NCI-H748 (cell line): Measurements from ENCODE around the gene HBG2.
"Not testable (repeated sequence)": the region's sequence is repeated elsewhere in the genome, so short reads cannot be mapped to it uniquely, and the experiment has no call there.

Experiments
- DNase-seq: peaks from one replicate; lab custom pipeline; 2025; ENCODE audit not compliant: unreplicated experiment; lab: John Stamatoyannopoulos, UW

The HBG2 gene

DNA sequence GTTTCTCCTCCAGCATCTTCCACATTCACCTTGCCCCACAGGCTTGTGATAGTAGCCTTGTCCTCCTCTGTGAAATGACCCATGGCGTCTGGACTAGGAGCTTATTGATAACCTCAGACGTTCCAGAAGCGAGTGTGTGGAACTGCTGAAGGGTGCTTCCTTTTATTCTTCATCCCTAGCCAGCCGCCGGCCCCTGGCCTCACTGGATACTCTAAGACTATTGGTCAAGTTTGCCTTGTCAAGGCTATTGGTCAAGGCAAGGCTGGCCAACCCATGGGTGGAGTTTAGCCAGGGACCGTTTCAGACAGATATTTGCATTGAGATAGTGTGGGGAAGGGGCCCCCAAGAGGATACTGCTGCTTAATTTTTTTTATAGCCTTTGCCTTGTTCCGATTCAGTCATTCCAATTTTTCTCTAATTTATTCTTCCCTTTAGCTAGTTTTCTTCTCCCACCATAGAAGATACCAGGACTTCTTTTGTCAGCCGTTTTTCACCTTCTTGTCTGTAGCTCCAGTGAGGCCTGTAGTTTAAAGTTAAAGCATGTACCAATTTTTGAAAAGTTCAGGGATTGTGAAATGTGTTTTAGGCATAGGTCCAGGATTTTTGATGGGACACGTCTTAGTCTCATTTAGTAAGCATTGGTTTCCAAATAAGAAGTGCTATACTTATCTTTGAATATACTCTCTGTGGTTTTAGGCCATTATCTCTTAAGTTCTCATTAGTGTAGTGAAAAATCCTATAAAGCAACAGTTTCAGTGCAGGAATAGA, at the start of gene HBG2:
HBG2 (minus strand) TSS at position 136 of the 768 bp plus-strand sequence; CDS start at position 83, 53 bp downstream.
- DNase-seq = not testable (repeated sequence)

GRCh38 chr11:5304046-5304445, 49.5 kb upstream of the HBG2 start:
- DNase-seq = no peak

DNA sequence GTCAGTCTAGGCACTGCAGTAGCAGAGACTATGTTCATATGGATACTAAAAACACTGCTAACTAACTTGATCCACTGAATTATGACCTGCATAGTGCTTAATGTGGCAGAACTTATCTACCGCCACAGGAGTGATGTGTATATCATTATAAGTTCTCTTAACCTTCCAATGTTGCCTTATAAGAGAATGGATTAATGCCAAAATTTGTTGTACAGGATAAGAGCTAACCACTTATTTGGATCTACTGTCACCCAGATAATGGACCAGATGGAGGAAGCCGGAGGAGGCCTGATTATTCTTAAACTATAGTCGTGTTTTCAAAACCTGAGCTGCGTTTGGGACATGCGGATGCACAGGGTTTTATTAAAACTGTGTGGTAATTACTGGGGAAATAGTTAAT, 49.0 kb upstream of the HBG2 start:
- no peak for DNase-seq

- no peak for DNase-seq
Measured at GRCh38 chr11:5301846-5302245, 47.3 kb upstream of the HBG2 start, which contains the start of gene OR51B4. Gene OR51B4 (minus strand): TSS chr11:5301946. CDS start chr11:5301946, 0 bp downstream.

GRCh38 chr11:5300251-5300650, 45.7 kb upstream of the HBG2 start:
- no peak for DNase-seq

- no peak for DNase-seq
Measured at GRCh38 chr11:5298451-5298850, 43.9 kb upstream of the HBG2 start.

GRCh38 chr11:5297721-5298323, 43.2 kb upstream of the HBG2 start:
- DNase-seq = no peak

DNA sequence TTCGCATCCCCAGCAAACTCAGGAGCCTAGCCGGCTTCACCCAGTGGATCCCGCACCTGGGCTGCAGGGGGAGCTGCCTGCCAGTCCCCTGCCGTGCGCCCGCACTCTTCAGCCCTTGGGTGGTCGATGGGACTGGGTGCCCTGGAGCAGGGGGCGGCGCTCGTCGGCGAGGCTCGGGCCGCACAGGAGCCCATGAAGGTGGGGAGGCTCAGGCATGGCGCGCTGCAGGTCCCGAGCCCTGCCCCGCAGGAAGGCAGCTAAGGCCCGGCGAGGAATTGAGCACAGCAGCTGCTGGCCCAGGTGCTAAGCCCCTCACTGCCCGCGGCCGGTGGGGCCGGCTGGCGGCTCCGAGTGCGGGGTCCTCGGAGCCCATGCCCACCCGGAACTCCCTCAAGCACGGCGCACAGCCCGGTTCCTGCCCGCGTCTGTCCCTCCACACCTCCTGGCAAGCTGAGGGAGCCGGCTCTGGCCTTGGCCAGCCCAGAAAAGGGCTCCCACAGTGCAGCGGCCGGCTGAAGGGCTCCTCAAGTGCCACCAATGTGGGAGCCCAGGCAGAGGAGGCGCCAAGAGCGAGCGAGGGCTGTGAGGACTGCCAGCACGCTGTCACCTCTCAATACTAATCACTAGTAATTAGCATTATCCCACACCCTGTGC, 39.9 kb upstream of the HBG2 start:
- DNase-seq = not testable (repeated sequence)

DNA sequence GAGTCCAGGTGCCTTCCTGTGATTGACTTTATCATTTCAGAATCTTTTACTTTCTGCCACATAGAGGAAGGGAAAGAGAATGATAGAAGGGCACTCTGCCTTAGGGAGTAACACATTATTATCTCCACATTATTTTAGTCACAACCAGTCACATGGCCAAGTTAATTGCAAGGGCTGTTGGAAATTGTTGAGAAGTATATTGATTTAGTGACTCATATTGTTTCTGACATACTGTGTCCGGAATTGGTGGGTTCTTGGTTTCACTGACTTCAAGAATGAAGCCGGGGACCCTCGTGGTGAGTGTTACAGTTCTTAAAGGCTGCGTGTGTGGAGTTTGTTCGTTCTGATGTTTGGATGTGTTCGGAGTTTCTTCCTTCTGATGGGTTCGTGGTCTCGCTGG, 38.4 kb upstream of the HBG2 start:
- DNase-seq = no peak

- DNase-seq = peak; percentile 26
Measured at GRCh38 chr11:5291207-5291838, 36.7 kb upstream of the HBG2 start.

DNA sequence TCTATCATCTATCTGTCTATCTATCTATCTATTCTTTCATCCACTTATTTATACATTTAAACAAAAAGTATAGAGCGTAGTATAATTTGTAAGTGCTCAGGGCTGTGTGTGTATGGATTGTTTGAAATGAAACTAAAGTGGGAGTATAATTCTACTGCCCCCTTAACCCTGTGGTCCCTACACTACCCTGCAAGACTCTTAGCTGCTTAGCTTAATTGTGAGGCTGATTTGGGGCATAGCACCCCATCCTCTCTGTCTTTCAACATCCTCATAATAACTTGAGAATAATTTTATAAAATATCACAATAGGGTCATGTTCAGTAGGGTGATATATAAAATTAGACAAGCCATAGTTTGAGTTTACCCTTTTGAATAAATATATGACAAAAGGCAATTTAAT, 35.5 kb upstream of the HBG2 start:
- no peak for DNase-seq

DNA sequence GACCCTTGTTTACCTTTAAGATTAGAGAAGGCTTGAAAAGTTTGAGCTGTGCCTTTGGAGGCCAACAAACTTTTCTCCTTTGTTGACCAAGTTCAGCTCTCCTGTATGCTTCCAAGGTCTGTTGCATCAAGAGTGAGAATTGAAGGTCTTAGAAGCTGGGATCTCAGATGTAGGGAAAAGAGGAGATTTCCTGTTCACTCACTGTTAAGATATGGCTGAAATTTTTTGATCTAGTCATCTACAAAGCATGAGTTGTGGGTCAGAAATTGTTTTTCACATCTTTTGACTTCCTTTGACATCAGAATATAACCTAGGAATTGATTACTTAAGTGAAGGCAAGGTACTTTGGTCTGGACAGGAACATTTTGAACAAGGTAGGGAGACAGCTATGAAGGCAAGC, 35.1 kb upstream of the HBG2 start:
- no peak for DNase-seq

GRCh38 chr11:5288906-5289550, 34.4 kb upstream of the HBG2 start:
- no peak for DNase-seq

DNA sequence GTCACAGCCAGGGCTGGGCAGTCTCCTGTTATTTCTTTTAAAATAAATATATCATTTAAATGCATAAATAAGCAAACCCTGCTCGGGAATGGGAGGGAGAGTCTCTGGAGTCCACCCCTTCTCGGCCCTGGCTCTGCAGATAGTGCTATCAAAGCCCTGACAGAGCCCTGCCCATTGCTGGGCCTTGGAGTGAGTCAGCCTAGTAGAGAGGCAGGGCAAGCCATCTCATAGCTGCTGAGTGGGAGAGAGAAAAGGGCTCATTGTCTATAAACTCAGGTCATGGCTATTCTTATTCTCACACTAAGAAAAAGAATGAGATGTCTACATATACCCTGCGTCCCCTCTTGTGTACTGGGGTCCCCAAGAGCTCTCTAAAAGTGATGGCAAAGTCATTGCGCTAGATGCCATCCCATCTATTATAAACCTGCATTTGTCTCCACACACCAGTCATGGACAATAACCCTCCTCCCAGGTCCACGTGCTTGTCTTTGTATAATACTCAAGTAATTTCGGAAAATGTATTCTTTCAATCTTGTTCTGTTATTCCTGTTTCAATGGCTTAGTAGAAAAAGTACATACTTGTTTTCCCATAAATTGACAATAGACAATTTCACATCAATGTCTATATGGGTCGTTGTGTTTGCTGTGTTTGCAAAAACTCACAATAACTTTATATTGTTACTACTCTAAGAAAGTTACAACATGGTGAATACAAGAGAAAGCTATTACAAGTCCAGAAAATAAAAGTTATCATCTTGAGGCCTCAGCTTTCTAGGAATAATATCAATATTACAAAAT, 33.7 kb upstream of the HBG2 start:
- no peak for DNase-seq

DNA sequence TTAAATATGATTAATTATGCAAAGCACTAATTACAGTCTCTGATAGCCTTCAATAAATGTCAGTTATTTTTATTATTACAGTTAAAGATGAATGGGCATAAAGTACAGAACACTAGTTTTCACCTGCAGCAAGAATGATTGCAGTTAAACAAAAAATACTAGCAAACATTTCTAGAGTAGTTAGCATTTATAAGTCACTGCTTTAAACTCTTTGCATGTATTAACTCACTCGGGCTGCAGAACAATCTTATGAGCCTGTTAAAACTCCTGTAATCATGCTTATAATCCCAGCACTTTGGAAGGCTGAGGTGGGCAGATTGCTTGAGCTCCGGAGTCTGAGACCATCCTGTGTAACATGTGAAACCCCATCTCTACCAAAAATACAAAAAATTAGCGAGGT, 32.3 kb upstream of the HBG2 start:
- DNase-seq = no peak

GRCh38 chr11:5286351-5286750, 31.8 kb upstream of the HBG2 start:
- no peak for DNase-seq

DNA sequence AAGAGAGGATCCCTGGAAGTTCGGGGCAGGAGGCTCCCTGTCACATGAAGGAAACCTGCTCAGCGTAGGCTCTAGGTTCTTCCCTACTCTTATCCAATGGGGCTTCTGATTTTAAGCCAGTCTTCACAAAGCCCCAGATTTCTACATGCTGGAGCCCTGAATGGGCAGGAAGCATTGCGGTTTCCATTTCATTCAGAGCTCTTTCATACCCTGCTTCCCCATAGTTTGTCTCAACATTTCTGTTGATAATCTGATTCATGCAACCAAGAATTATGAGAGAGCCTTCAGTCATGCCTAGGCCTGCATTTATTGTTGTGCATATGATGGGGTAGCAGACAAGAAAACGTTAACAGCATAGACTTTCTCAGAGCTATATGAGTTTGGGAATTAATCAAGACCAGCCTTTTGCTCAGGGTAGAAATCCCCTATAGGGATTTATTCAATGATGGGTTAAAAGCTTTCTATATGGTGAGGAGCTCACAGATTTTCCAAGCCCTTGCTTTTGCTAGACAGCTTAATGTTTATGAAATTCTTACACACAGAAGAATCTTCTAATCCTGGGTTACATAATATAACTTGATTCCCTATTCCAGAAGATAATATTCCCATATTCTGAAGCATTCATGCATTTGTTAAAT, 31.2 kb upstream of the HBG2 start:
- DNase-seq = no peak

- no peak for DNase-seq
Measured at GRCh38 chr11:5284637-5285036, 30.1 kb upstream of the HBG2 start.

DNA sequence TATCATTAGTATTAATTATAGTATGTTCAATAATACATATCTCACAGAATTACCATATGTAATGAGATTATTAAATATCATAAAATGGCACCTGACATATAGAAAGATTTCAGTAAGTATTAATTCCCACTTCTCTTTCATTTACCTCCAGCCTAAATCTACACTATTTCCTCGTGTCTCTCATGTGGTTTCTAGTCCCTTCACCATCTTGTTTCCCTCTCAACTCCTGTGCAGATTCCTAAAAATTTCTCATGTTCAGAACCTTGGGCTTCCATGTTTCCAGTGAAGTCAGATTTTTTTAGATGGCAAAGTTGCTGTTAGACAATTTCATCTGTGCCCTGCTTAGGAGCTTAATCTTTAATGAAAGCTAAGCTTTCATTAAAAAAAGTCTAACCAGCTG, 29.3 kb upstream of the HBG2 start:
- no peak for DNase-seq

GRCh38 chr11:5283086-5283485, 28.5 kb upstream of the HBG2 start:
- no peak for DNase-seq
